Rectal smooth muscle tissue (tissue), 1 donor: ENCODE data around the gene C22orf23.
"Not testable (repeated sequence)": the region's sequence is repeated elsewhere in the genome, so short reads cannot be mapped to it uniquely, and the experiment has no call there.

Experiments used
- H3K27ac ChIP-seq: one replicate; pipeline ENCODE4 v1.7.0; 2013; ENCODE audit warnings: low read depth, low read length, inconsistent platforms
- H3K27me3 ChIP-seq: one replicate; pipeline ENCODE4 v1.7.0; 2013; ENCODE audit warnings: low read length; ENCODE audit not compliant: control insufficient read depth, insufficient read depth
- H3K36me3 ChIP-seq: one replicate; pipeline ENCODE4 v1.7.0; 2013; ENCODE audit warnings: low read length; ENCODE audit not compliant: control insufficient read depth, insufficient read depth
- H3K4me1 ChIP-seq: one replicate; pipeline ENCODE4 v1.7.0; 2013; ENCODE audit warnings: low read length; ENCODE audit not compliant: control insufficient read depth, insufficient read depth
- H3K4me3 ChIP-seq: one replicate; pipeline ENCODE4 v1.7.0; 2013; ENCODE audit warnings: low read length
- H3K9ac ChIP-seq: one replicate; pipeline ENCODE4 v1.7.0; 2013; ENCODE audit warnings: low read length

The C22orf23 gene

DNA sequence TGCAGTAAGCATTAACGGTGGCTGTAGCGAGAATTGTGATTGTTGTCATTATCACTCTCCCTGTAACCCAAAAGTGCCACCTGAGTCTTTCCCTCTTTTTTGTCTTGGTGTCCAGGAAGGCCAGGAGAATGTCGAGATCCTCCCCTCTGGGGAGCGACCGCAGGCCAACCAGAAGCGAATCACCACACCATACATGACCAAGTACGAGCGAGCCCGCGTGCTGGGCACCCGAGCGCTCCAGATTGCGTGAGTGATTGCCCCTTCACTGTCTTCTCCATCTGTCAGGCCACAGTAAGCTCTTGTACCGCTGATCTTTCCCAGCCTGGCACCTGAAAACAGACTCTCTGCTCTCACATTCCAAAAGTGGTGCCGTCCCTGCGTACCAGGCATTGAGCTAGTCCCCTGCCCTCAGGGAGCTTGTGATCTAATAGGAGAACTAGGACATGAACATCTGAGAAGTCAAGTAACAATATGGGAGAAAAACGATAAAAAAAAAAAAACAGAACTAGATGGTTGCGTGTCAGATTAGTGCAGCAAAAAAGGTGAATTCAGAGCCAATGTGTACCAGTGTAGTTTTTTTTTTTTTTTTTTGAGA lies 5.9 kb upstream of the C22orf23 start:
- Histone ChIP-seq H3K36me3 (peaks cover 25% of the 10 kb centered on the region), H3K27ac (no peak overlapping the region), H3K9ac (no peak overlapping the region)

DNA sequence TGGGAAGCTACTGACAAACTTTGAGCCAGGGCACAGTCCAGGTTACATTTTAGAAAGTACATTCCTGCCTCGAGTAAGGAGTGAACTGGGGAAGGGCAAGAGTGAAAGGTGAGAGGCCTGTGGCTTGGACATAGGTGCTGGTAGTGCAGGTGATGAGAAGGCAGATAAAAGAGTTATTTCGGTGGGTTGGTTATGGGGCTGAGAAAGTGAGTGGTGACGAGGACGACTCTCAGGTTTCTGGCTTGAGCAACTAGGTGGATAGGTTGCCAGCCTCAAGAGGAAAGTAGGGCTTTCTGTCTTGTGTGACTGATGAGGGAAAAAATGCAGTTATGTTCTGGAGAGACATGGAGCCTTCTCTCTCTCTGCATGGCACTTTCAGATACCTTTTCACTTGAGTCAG lies 3.8 kb upstream of the C22orf23 start:
- Histone ChIP-seq H3K27ac (no peak overlapping the region), H3K9ac (no peak overlapping the region), H3K27me3 (no peaks in the 10 kb centered on the region), H3K36me3 (peaks cover 23% of the 10 kb centered on the region), H3K4me1 (peaks cover 7% of the 10 kb centered on the region), H3K4me3 (no peak overlapping the region)

More for the DNA sequence above, 5.9 kb upstream of the C22orf23 start:
- no peak overlapping the region for H3K4me3 ChIP-seq
- H3K4me1 ChIP-seq: peaks cover 6% of the 10 kb centered on the region
- H3K27me3 ChIP-seq: no peaks in the 10 kb centered on the region

GRCh38 chr22:37955825-37956397 lies 2.5 kb upstream of the C22orf23 start:
- H3K27me3 ChIP-seq, H3K4me3 ChIP-seq, H3K27ac ChIP-seq, H3K9ac ChIP-seq, H3K4me1 ChIP-seq: not testable (repeated sequence)
- H3K36me3 ChIP-seq: peaks cover 18% of the 10 kb centered on the region

- no peak overlapping the region for H3K27ac ChIP-seq
- H3K27me3 ChIP-seq: no peaks in the 10 kb centered on the region
- peaks cover 7% of the 10 kb centered on the region for H3K4me1 ChIP-seq
- peak overlapping the region; percentile 94 for H3K4me3 ChIP-seq
- peak overlapping the region; percentile 4 for H3K9ac ChIP-seq
- H3K36me3 ChIP-seq: peaks cover 18% of the 10 kb centered on the region
Observed at GRCh38 chr22:37954686-37955085, 1.3 kb upstream of the C22orf23 start.

- H3K27me3 ChIP-seq: no peaks in the 10 kb centered on the region
- peak overlapping the region; percentile 94 for H3K4me3 ChIP-seq
- H3K4me1 ChIP-seq: peaks cover 7% of the 10 kb centered on the region
- no peak overlapping the region for H3K9ac ChIP-seq
- peak overlapping the region; percentile 18 for H3K27ac ChIP-seq
- H3K36me3 ChIP-seq: peaks cover 13% of the 10 kb centered on the region
Observed at GRCh38 chr22:37953062-37953436, 352 bp downstream of the C22orf23 start.

- not testable (repeated sequence) for H3K36me3 ChIP-seq, H3K9ac ChIP-seq, H3K27me3 ChIP-seq, H3K27ac ChIP-seq, H3K4me1 ChIP-seq
- peak overlapping the region; percentile 94 for H3K4me3 ChIP-seq
Observed at GRCh38 chr22:37952629-37953028, 772 bp downstream of the C22orf23 start.

DNA sequence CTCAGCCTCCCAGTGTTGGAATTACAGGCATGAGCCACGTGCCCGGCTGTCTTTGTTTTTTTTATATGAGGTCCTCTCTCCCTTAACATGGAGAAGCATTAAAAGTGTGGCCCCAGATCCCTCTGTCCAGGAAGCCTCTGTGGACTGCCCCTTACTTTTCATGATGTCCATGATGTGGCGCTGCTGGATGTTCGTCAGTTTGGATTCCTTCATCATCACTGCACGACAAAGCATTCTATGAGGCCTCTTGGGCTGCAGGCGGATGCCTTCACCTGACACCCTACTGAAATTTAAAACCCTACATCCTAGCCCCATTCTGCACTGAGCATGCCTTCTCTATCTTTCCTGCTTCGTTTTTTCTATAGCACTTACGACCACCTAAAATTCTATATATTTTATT lies 2.1 kb downstream of the C22orf23 start:
- Histone ChIP-seq H3K9ac (no peak overlapping the region), H3K27ac (no peak overlapping the region), H3K4me3 (no peak overlapping the region), H3K27me3 (no peaks in the 10 kb centered on the region), H3K36me3 (no peaks in the 10 kb centered on the region), H3K4me1 (peaks cover 7% of the 10 kb centered on the region)

- not testable (repeated sequence) for H3K27me3 ChIP-seq, H3K4me1 ChIP-seq, H3K9ac ChIP-seq, H3K4me3 ChIP-seq, H3K27ac ChIP-seq, H3K36me3 ChIP-seq
Observed at GRCh38 chr22:37947142-37947795, 6.1 kb downstream of the C22orf23 start.

DNA sequence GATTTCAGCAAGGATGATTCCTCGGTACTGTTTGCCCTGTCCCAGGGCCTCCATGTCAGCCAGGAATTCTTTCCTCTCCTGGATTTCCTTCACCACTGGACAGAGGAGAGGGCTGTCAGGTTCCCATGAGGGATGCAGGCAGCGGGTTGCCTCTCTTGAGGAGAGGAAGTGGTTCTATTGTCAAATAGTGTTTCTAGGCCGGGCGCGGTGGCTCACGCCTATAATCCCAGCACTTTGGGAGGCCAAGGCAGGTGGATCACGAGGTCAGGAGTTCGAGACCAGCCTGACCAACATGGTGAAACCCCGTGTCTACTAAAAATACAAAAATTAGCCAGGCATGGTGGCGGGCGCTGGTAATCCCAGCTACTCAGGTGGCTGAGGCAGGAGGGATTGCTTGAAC lies 9.0 kb downstream of the C22orf23 start:
- not testable (repeated sequence) for H3K9ac ChIP-seq, H3K27me3 ChIP-seq, H3K27ac ChIP-seq, H3K4me3 ChIP-seq, H3K4me1 ChIP-seq
- H3K36me3 ChIP-seq: peaks cover 16% of the 10 kb centered on the region

DNA sequence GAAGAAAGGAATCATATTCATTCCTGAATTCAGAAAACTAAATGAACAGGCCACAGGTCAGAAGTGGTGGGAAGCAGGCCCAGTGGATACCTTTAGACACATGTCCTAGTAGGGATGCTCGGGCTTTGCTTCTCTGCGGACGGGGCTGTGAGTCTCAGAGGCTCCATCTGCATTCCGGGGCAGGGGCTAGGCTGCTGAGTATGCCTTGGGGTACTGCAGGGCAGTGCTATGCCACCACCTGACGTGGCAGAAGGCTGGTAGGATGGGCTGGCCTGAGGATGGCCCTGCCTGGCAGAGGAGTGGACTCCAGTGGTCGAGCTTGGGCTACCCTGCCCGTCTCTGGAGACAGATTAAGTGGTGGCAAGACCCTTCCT lies 9.6 kb downstream of the C22orf23 start:
- Histone ChIP-seq H3K27ac (no peak overlapping the region), H3K4me3 (no peak overlapping the region), H3K27me3 (no peaks in the 10 kb centered on the region), H3K36me3 (peaks cover 18% of the 10 kb centered on the region), H3K9ac (no peak overlapping the region), H3K4me1 (no peaks in the 10 kb centered on the region)

- Histone ChIP-seq H3K9ac (no peak overlapping the region), H3K4me3 (no peak overlapping the region), H3K4me1 (no peaks in the 10 kb centered on the region), H3K27me3 (no peaks in the 10 kb centered on the region), H3K27ac (no peak overlapping the region), H3K36me3 (peaks cover 18% of the 10 kb centered on the region)
Observed at GRCh38 chr22:37943136-37943824, 10.1 kb downstream of the C22orf23 start.

GRCh38 chr22:37942133-37942532 lies 11.3 kb downstream of the C22orf23 start:
- no peaks in the 10 kb centered on the region for H3K27me3 ChIP-seq
- H3K9ac ChIP-seq: no peak overlapping the region
- no peak overlapping the region for H3K27ac ChIP-seq
- H3K36me3 ChIP-seq: peaks cover 24% of the 10 kb centered on the region
- no peak overlapping the region for H3K4me3 ChIP-seq
- H3K4me1 ChIP-seq: no peaks in the 10 kb centered on the region
